OCI-LY3 (cell line): Measurements from ENCODE around the gene ACAA1.

Experiments
- EZH2phosphoT487 ChIP-seq: fragments of 200-600 bp; shearing (Covaris generic); IDR thresholded peaks from 2 replicates; pipeline ENCODE4 v1.6.1; 2018; ENCODE audit warnings: antibody characterized with exemption, mixed run types, low read depth
- TF ChIP-seq, protein P1 (sequence below): fragments of 200-600, 300-600 bp; sonication (generic); IDR thresholded peaks from 2 replicates; pipeline ENCODE4 v1.5.1; 2014; ENCODE audit warnings: antibody characterized with exemption, low read length, low read depth

GRCh38 chr3:38151667-38152265 lies 14.8 kb upstream of the ACAA1 start:
- TF ChIP-seq, protein P1, sequence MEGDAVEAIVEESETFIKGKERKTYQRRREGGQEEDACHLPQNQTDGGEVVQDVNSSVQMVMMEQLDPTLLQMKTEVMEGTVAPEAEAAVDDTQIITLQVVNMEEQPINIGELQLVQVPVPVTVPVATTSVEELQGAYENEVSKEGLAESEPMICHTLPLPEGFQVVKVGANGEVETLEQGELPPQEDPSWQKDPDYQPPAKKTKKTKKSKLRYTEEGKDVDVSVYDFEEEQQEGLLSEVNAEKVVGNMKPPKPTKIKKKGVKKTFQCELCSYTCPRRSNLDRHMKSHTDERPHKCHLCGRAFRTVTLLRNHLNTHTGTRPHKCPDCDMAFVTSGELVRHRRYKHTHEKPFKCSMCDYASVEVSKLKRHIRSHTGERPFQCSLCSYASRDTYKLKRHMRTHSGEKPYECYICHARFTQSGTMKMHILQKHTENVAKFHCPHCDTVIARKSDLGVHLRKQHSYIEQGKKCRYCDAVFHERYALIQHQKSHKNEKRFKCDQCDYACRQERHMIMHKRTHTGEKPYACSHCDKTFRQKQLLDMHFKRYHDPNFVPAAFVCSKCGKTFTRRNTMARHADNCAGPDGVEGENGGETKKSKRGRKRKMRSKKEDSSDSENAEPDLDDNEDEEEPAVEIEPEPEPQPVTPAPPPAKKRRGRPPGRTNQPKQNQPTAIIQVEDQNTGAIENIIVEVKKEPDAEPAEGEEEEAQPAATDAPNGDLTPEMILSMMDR, result no peak
- TF ChIP-seq EZH2phosphoT487, result no peak
